ENCODE measurements around the gene MIS12. TPM values are rescaled to one million over a fixed set of nuclear protein-coding genes. Genes with fewer than 3 reads are reported as not detected.
A peak's percentile ranks its signal among the peaks of the same experiment; 100 is the strongest.

Gene MIS12
- total RNA-seq, 2 donors from 2014 or later: 27.1 to 28.9 TPM

DNA sequence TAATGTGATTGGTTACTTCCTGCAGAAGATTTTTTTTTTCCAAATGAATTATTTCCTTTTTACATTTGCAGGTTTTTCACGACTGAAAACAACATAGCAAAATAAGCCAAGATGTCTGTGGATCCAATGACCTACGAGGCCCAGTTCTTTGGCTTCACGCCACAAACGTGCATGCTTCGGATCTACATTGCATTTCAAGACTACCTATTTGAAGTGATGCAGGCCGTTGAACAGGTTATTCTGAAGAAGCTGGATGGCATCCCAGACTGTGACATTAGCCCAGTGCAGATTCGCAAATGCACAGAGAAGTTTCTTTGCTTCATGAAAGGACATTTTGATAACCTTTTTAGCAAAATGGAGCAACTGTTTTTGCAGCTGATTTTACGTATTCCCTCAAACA lies 2.4 kb downstream of the MIS12 start:
- H3K36me3 Mint-ChIP-seq (ENCODE audit: low read depth): peaks cover 44% of the 10 kb centered on the region
- Histone ChIP-seq H3K36me3 (ENCODE audit: control insufficient read depth, insufficient read depth, low read length) (peaks cover 45% of the 10 kb centered on the region), H3K27ac (ENCODE audit: low read depth, low read length) (no peak overlapping the region), H3K9ac (ENCODE audit: extremely low read depth, low read length, poor library complexity, severe bottlenecking) (no peak overlapping the region), H3K4me1 (ENCODE audit: control insufficient read depth, insufficient read depth, low read length) (no peaks in the 10 kb centered on the region), H3K4me3 (ENCODE audit: low read length) (no peak overlapping the region), H3K9me3 (ENCODE audit: control insufficient read depth, low read length) (no peaks in the 10 kb centered on the region), H3K27me3 (ENCODE audit: control insufficient read depth, insufficient read depth, low read length, poor library complexity, severe bottlenecking) (no peaks in the 10 kb centered on the region)
- no peaks in the 10 kb centered on the region for H3K9me3 Mint-ChIP-seq
- peaks cover 4% of the 10 kb centered on the region for H3K27me3 Mint-ChIP-seq (ENCODE audit: insufficient read depth)
- peaks cover 12% of the 10 kb centered on the region for H3K4me1 Mint-ChIP-seq
- H3K27ac Mint-ChIP-seq: no peak overlapping the region
- 95 to 96% methylated on average over 8 of the region's 8 CpGs for WGBS, 2 experiments (ENCODE audit: insufficient coverage in 1 of 2, insufficient read length in 1 of 2)
- no peak for DNase-seq
- no peak overlapping the region for H3K4me3 Mint-ChIP-seq
- TF ChIP-seq, protein P1, sequence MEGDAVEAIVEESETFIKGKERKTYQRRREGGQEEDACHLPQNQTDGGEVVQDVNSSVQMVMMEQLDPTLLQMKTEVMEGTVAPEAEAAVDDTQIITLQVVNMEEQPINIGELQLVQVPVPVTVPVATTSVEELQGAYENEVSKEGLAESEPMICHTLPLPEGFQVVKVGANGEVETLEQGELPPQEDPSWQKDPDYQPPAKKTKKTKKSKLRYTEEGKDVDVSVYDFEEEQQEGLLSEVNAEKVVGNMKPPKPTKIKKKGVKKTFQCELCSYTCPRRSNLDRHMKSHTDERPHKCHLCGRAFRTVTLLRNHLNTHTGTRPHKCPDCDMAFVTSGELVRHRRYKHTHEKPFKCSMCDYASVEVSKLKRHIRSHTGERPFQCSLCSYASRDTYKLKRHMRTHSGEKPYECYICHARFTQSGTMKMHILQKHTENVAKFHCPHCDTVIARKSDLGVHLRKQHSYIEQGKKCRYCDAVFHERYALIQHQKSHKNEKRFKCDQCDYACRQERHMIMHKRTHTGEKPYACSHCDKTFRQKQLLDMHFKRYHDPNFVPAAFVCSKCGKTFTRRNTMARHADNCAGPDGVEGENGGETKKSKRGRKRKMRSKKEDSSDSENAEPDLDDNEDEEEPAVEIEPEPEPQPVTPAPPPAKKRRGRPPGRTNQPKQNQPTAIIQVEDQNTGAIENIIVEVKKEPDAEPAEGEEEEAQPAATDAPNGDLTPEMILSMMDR (conservative IDR thresholded peaks at IDR 0.05): no peak

DNA sequence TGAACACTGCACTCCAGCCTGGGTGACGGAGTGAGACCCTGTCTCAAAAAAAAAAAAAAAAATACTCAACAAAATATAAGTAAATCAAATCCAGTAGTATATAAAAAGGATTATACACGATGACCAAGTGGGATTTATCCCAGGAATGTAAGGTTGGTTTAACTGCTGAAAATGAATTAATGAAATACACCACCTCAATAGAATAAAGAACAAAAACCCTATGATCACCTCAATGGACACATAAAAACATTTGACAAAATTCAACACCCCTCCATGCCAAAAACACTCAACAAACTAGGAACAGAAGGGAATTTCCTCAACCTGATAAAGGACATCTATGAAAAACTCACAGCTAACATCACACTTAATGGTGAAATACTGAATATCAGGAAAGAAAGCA lies 6.6 kb downstream of the MIS12 start:
- H3K27me3 ChIP-seq (ENCODE audit: control insufficient read depth, insufficient read depth, low read length, poor library complexity, severe bottlenecking): peaks cover 34% of the 10 kb centered on the region
- peaks cover 30% of the 10 kb centered on the region for H3K36me3 ChIP-seq (ENCODE audit: control insufficient read depth, insufficient read depth, low read length)
- no peak overlapping the region for H3K9ac ChIP-seq (ENCODE audit: extremely low read depth, low read length, poor library complexity, severe bottlenecking)
- Mint-ChIP-seq H3K27me3 (ENCODE audit: insufficient read depth) (peaks cover 42% of the 10 kb centered on the region), H3K36me3 (ENCODE audit: low read depth) (peaks cover 24% of the 10 kb centered on the region), H3K27ac (no peak overlapping the region), H3K4me1 (no peaks in the 10 kb centered on the region), H3K9me3 (no peaks in the 10 kb centered on the region), H3K4me3 (no peak overlapping the region)
- H3K4me3 ChIP-seq (ENCODE audit: low read length): no peak overlapping the region
- H3K4me1 ChIP-seq (ENCODE audit: control insufficient read depth, insufficient read depth, low read length): no peaks in the 10 kb centered on the region
- WGBS, 2 experiments (ENCODE audit: insufficient coverage in 1 of 2, insufficient read length in 1 of 2): 83% methylated on average over 1 of the region's 2 CpGs; no CpG with 5 or more reads in 1 of the 2 experiments
- TF ChIP-seq, protein P1 (conservative IDR thresholded peaks at IDR 0.05): no peak
- no peak for DNase-seq
- H3K9me3 ChIP-seq (ENCODE audit: control insufficient read depth, low read length): no peaks in the 10 kb centered on the region
- H3K27ac ChIP-seq (ENCODE audit: low read depth, low read length): no peak overlapping the region

DNA sequence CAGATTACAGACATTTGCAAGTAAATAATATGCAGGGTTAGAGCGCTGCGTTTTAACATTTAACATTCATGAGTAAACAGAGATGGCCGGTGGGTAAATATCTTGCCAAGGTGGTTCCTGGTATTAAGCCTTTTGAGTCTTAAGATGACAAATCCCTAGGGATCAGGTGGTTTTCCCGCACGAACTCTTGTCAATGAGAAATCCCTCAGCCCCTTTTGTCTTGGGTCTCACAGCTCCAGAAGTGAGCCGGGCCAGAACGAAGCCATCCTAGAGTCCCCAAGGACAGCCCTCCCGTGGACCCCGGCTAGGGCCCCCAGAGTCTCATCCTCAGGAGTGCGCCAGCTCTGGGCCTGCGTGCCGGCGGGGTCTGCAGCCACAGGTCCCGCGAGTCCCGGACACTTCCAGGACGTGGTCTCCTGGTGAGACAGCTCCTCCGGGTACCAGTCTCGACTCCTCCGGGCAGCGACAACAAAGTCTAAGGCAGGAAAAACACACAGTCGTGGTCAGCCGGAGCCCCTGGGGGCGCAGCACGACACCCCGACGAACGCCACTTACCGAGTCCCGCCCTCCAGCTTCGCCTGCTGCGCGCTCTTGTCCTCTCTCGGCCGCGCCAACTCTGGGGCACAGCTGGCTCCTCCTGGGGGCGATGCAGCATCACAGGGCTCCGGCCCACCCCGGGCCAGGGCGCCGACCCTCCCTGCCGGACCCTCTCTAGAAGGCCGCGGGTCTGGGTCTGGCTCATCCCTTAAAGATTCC lies 13.3 kb downstream of the MIS12 start:
- no peak overlapping the region for H3K27ac ChIP-seq (ENCODE audit: low read depth, low read length)
- H3K27ac Mint-ChIP-seq: no peak overlapping the region
- H3K9me3 Mint-ChIP-seq: no peaks in the 10 kb centered on the region
- H3K9me3 ChIP-seq (ENCODE audit: control insufficient read depth, low read length): no peaks in the 10 kb centered on the region
- WGBS, 2 experiments (ENCODE audit: insufficient coverage in 1 of 2, insufficient read length in 1 of 2): 6 to 13% methylated on average over 20 to 44 of the region's 44 CpGs
- no peaks in the 10 kb centered on the region for H3K36me3 Mint-ChIP-seq (ENCODE audit: low read depth)
- peaks cover 91% of the 10 kb centered on the region for H3K27me3 Mint-ChIP-seq (ENCODE audit: insufficient read depth)
- peaks cover 80% of the 10 kb centered on the region for H3K27me3 ChIP-seq (ENCODE audit: control insufficient read depth, insufficient read depth, low read length, poor library complexity, severe bottlenecking)
- no peak overlapping the region for H3K9ac ChIP-seq (ENCODE audit: extremely low read depth, low read length, poor library complexity, severe bottlenecking)
- DNase-seq: peak; percentile 83
- peak overlapping the region; percentile 59 for H3K4me3 Mint-ChIP-seq
- peaks cover 2% of the 10 kb centered on the region for H3K4me1 Mint-ChIP-seq
- peak overlapping the region; percentile 78 for H3K4me3 ChIP-seq (ENCODE audit: low read length)
- H3K36me3 ChIP-seq (ENCODE audit: control insufficient read depth, insufficient read depth, low read length): no peaks in the 10 kb centered on the region
- TF ChIP-seq, protein P1 (conservative IDR thresholded peaks at IDR 0.05): no peak
- H3K4me1 ChIP-seq (ENCODE audit: control insufficient read depth, insufficient read depth, low read length): no peaks in the 10 kb centered on the region

Data from endodermal cell (in vitro differentiated cells).